Effector CD4-positive, alpha-beta T cell (primary cell): Measurements from ENCODE around the gene NUP58.

ENCODE experiments used
- DNase-seq: peaks from one replicate; pipeline ENCODE4 v3.0.0-alpha.2; 2020
- total RNA-seq: gene quantifications from one replicate; lab custom pipeline; 2026; lab: John Stamatoyannopoulos, UW

The NUP58 gene
- 214 reads per million, percentile 93 among the genes with 10 or more reads in this experiment for total RNA-seq

GRCh38 chr13:25301347-25302113 lies at the start of gene NUP58:
NUP58 (plus strand) TSS chr13:25301625; CDS start chr13:25301774, 149 bp downstream.
- DNase-seq = peak; percentile 92

GRCh38 chr13:25252225-25252624 lies 49.2 kb upstream of the NUP58 start:
- DNase-seq = no peak

GRCh38 chr13:25252752-25253151 lies 48.7 kb upstream of the NUP58 start:
- no peak for DNase-seq

- DNase-seq = no peak
Observed at GRCh38 chr13:25253702-25254101, 47.7 kb upstream of the NUP58 start.

- no peak for DNase-seq
Observed at GRCh38 chr13:25262261-25262660, 39.2 kb upstream of the NUP58 start.

GRCh38 chr13:25266706-25267105 lies 34.7 kb upstream of the NUP58 start:
- DNase-seq = no peak

GRCh38 chr13:25267715-25268114 lies 33.7 kb upstream of the NUP58 start:
- DNase-seq = no peak

GRCh38 chr13:25268561-25268960 lies 32.9 kb upstream of the NUP58 start:
- no peak for DNase-seq

GRCh38 chr13:25276748-25277147 lies 24.7 kb upstream of the NUP58 start:
- DNase-seq = no peak

- no peak for DNase-seq
Observed at GRCh38 chr13:25280396-25280795, 21.0 kb upstream of the NUP58 start.

GRCh38 chr13:25281193-25281934 lies 20.1 kb upstream of the NUP58 start:
- no peak for DNase-seq

- no peak for DNase-seq
Observed at GRCh38 chr13:25281935-25282332, 19.5 kb upstream of the NUP58 start.

- DNase-seq = peak; percentile 30
Observed at GRCh38 chr13:25286308-25286968, 15.0 kb upstream of the NUP58 start.

- DNase-seq = peak; percentile 90
Observed at GRCh38 chr13:25286969-25287961, 14.2 kb upstream of the NUP58 start, which contains the start of gene MTMR6. MTMR6 (minus strand) TSS chr13:25287488; CDS start chr13:25287247, 241 bp downstream.

GRCh38 chr13:25288966-25289365 lies 12.5 kb upstream of the NUP58 start:
- DNase-seq = no peak

- no peak for DNase-seq
Observed at GRCh38 chr13:25291691-25292090, 9.7 kb upstream of the NUP58 start.

GRCh38 chr13:25292301-25292700 lies 9.1 kb upstream of the NUP58 start:
- no peak for DNase-seq

GRCh38 chr13:25295228-25295627 lies 6.2 kb upstream of the NUP58 start:
- DNase-seq = no peak

GRCh38 chr13:25295701-25296100 lies 5.7 kb upstream of the NUP58 start:
- no peak for DNase-seq

- DNase-seq = no peak
Observed at GRCh38 chr13:25300861-25301346, 521 bp upstream of the NUP58 start.

- no peak for DNase-seq
Observed at GRCh38 chr13:25302121-25302520, 696 bp downstream of the NUP58 start.
